ENCODE results near the gene MFN1.
A peak's percentile ranks its signal among the peaks of the same experiment; 100 is the strongest.

The MFN1 gene

GRCh38 chr3:179321668-179322285 is 25.7 kb upstream of the MFN1 start:
- Histone ChIP-seq H3K36me3 (ENCODE audit: insufficient read depth, low read depth, low read length) (peaks cover 4% of the 10 kb centered on the region; the same call in 1 of the 2 replicates), H3K4me1 (ENCODE audit: insufficient read depth, low read length) (peaks cover 11% of the 10 kb centered on the region; the same call in 1 of the 2 replicates), H3K27ac (ENCODE audit: low read length) (no peak overlapping the region), H3K9me3 (ENCODE audit: insufficient read depth, low read depth, low read length) (no peaks in the 10 kb centered on the region), H3K9ac (ENCODE audit: low read depth, low read length) (peak overlapping the region; percentile 80; the same call in 1 of the 2 replicates), H3K4me3 (ENCODE audit: low read length) (peak overlapping the region; percentile 78), H3K27me3 (ENCODE audit: insufficient read depth, low read length) (peaks cover 12% of the 10 kb centered on the region)

- peaks cover 12% of the 10 kb centered on the region for H3K27me3 ChIP-seq (ENCODE audit: insufficient read depth, low read length)
- peaks cover 11% of the 10 kb centered on the region; the same call in 1 of the 2 replicates for H3K4me1 ChIP-seq (ENCODE audit: insufficient read depth, low read length)
- no peaks in the 10 kb centered on the region for H3K9me3 ChIP-seq (ENCODE audit: insufficient read depth, low read depth, low read length)
- peak within 1 kb of the TSS; percentile 80 for H3K9ac ChIP-seq (ENCODE audit: low read depth, low read length)
- peaks cover 6% of the 10 kb centered on the region for H3K36me3 ChIP-seq (ENCODE audit: insufficient read depth, low read depth, low read length)
- peak within 1 kb of the TSS; percentile 5 for H3K27ac ChIP-seq (ENCODE audit: low read length)
- H3K4me3 ChIP-seq (ENCODE audit: low read length) = peak within 1 kb of the TSS; percentile 78
Measured at GRCh38 chr3:179322286-179323196, 25.0 kb upstream of the MFN1 start, which contains the start of gene ZNF639. ZNF639 (plus strand) TSS chr3:179323031; CDS start chr3:179328294, 5,263 bp downstream.

GRCh38 chr3:179323197-179324110 is 24.1 kb upstream of the MFN1 start:
- Histone ChIP-seq H3K9ac (ENCODE audit: low read depth, low read length) (peak overlapping the region; percentile 80), H3K27ac (ENCODE audit: low read length) (peak overlapping the region; percentile 5), H3K4me1 (ENCODE audit: insufficient read depth, low read length) (peaks cover 11% of the 10 kb centered on the region; the same call in 1 of the 2 replicates), H3K4me3 (ENCODE audit: low read length) (peak overlapping the region; percentile 78), H3K27me3 (ENCODE audit: insufficient read depth, low read length) (peaks cover 12% of the 10 kb centered on the region), H3K9me3 (ENCODE audit: insufficient read depth, low read depth, low read length) (no peaks in the 10 kb centered on the region), H3K36me3 (ENCODE audit: insufficient read depth, low read depth, low read length) (peaks cover 15% of the 10 kb centered on the region)

GRCh38 chr3:179324270-179324754 is 23.2 kb upstream of the MFN1 start:
- H3K9ac ChIP-seq (ENCODE audit: low read depth, low read length) = peak overlapping the region; percentile 80
- H3K4me1 ChIP-seq (ENCODE audit: insufficient read depth, low read length) = peaks cover 11% of the 10 kb centered on the region; the same call in 1 of the 2 replicates
- H3K4me3 ChIP-seq (ENCODE audit: low read length) = peak overlapping the region; percentile 78
- H3K36me3 ChIP-seq (ENCODE audit: insufficient read depth, low read depth, low read length) = peaks cover 24% of the 10 kb centered on the region
- H3K27me3 ChIP-seq (ENCODE audit: insufficient read depth, low read length) = peaks cover 12% of the 10 kb centered on the region
- no peak overlapping the region for H3K27ac ChIP-seq (ENCODE audit: low read length)
- no peaks in the 10 kb centered on the region for H3K9me3 ChIP-seq (ENCODE audit: insufficient read depth, low read depth, low read length)

- Histone ChIP-seq H3K36me3 (ENCODE audit: insufficient read depth, low read depth, low read length) (peaks cover 80% of the 10 kb centered on the region), H3K27me3 (ENCODE audit: insufficient read depth, low read length) (no peaks in the 10 kb centered on the region), H3K9me3 (ENCODE audit: insufficient read depth, low read depth, low read length) (no peaks in the 10 kb centered on the region), H3K27ac (ENCODE audit: low read length) (no peak overlapping the region), H3K4me3 (ENCODE audit: low read length) (no peak overlapping the region), H3K4me1 (ENCODE audit: insufficient read depth, low read length) (no peaks in the 10 kb centered on the region), H3K9ac (ENCODE audit: low read depth, low read length) (no peak overlapping the region)
Measured at GRCh38 chr3:179330438-179330837, 17.1 kb upstream of the MFN1 start.

GRCh38 chr3:179332240-179332639 is 15.3 kb upstream of the MFN1 start:
- Histone ChIP-seq H3K9ac (ENCODE audit: low read depth, low read length) (no peak overlapping the region), H3K9me3 (ENCODE audit: insufficient read depth, low read depth, low read length) (no peaks in the 10 kb centered on the region), H3K27me3 (ENCODE audit: insufficient read depth, low read length) (no peaks in the 10 kb centered on the region), H3K4me3 (ENCODE audit: low read length) (no peak overlapping the region), H3K27ac (ENCODE audit: low read length) (no peak overlapping the region), H3K36me3 (ENCODE audit: insufficient read depth, low read depth, low read length) (peaks cover 90% of the 10 kb centered on the region), H3K4me1 (ENCODE audit: insufficient read depth, low read length) (no peaks in the 10 kb centered on the region)

GRCh38 chr3:179333084-179333483 is 14.4 kb upstream of the MFN1 start:
- no peaks in the 10 kb centered on the region for H3K9me3 ChIP-seq (ENCODE audit: insufficient read depth, low read depth, low read length)
- H3K4me1 ChIP-seq (ENCODE audit: insufficient read depth, low read length) = no peaks in the 10 kb centered on the region
- H3K36me3 ChIP-seq (ENCODE audit: insufficient read depth, low read depth, low read length) = peaks cover 82% of the 10 kb centered on the region
- H3K9ac ChIP-seq (ENCODE audit: low read depth, low read length) = no peak overlapping the region
- H3K4me3 ChIP-seq (ENCODE audit: low read length) = no peak overlapping the region
- H3K27ac ChIP-seq (ENCODE audit: low read length) = no peak overlapping the region
- no peaks in the 10 kb centered on the region for H3K27me3 ChIP-seq (ENCODE audit: insufficient read depth, low read length)

- H3K4me3 ChIP-seq (ENCODE audit: low read length) = no peak overlapping the region
- H3K9me3 ChIP-seq (ENCODE audit: insufficient read depth, low read depth, low read length) = no peaks in the 10 kb centered on the region
- no peak overlapping the region for H3K27ac ChIP-seq (ENCODE audit: low read length)
- no peak overlapping the region for H3K9ac ChIP-seq (ENCODE audit: low read depth, low read length)
- H3K27me3 ChIP-seq (ENCODE audit: insufficient read depth, low read length) = no peaks in the 10 kb centered on the region
- peaks cover 50% of the 10 kb centered on the region for H3K36me3 ChIP-seq (ENCODE audit: insufficient read depth, low read depth, low read length)
- H3K4me1 ChIP-seq (ENCODE audit: insufficient read depth, low read length) = no peaks in the 10 kb centered on the region
Measured at GRCh38 chr3:179336345-179336929, 11.1 kb upstream of the MFN1 start.

GRCh38 chr3:179348325-179349013 is 960 bp downstream of the MFN1 start:
- Histone ChIP-seq H3K4me3 (ENCODE audit: low read length) (peak overlapping the region; percentile 97), H3K27ac (ENCODE audit: low read length) (no peak overlapping the region)

GRCh38 chr3:179355996-179356395 is 8.5 kb downstream of the MFN1 start:
- Histone ChIP-seq H3K27me3 (ENCODE audit: insufficient read depth, low read length) (no peaks in the 10 kb centered on the region), H3K27ac (ENCODE audit: low read length) (no peak overlapping the region), H3K36me3 (ENCODE audit: insufficient read depth, low read depth, low read length) (peaks cover 80% of the 10 kb centered on the region), H3K9ac (ENCODE audit: low read depth, low read length) (no peak overlapping the region), H3K4me3 (ENCODE audit: low read length) (no peak overlapping the region), H3K9me3 (ENCODE audit: insufficient read depth, low read depth, low read length) (no peaks in the 10 kb centered on the region), H3K4me1 (ENCODE audit: insufficient read depth, low read length) (no peaks in the 10 kb centered on the region)

More at GRCh38 chr3:179348325-179349013, 960 bp downstream of the MFN1 start:
- Histone ChIP-seq H3K9me3 (ENCODE audit: insufficient read depth, low read depth, low read length) (no peaks in the 10 kb centered on the region), H3K4me1 (ENCODE audit: insufficient read depth, low read length) (peaks cover 6% of the 10 kb centered on the region), H3K27me3 (ENCODE audit: insufficient read depth, low read length) (no peaks in the 10 kb centered on the region), H3K9ac (ENCODE audit: low read depth, low read length) (peak overlapping the region; percentile 81), H3K36me3 (ENCODE audit: insufficient read depth, low read depth, low read length) (peaks cover 28% of the 10 kb centered on the region)

Measured in iPS-20b (cell line).